HL-60 (cell line): ENCODE results near the gene TRIO.

Source experiments
- DNase-seq, 2 experiments: peaks; one replicate each; pipeline ENCODE4 v3.0.0-alpha.2; 2010 to 2020; ENCODE audit warnings: low read depth in 1 of 2, low spot score in 1 of 2
- H3K27ac ChIP-seq: fragments of 250-450 bp; sonication (Bioruptor Pico); replicated peaks from 2 replicates; pipeline ENCODE4 v1.5.1; 2020; ENCODE audit warnings: mild to moderate bottlenecking, moderate library complexity
- H3K27me3 ChIP-seq: fragments of 250-450 bp; sonication (Bioruptor Pico); 2 replicates; pipeline ENCODE4 v1.5.1; 2021; ENCODE audit warnings: mild to moderate bottlenecking, moderate library complexity; ENCODE audit not compliant: insufficient read depth, poor library complexity, severe bottlenecking
- H3K4me3 ChIP-seq: replicated peaks from 2 replicates; pipeline ENCODE4 v1.5.1; 2011; ENCODE audit warnings: mild to moderate bottlenecking, control low read depth, low read length; ENCODE audit not compliant: insufficient read depth
- CTCF ChIP-seq: IDR thresholded peaks from one replicate; pipeline ENCODE4 v1.5.1; 2011; ENCODE audit warnings: low read length, control low read depth, inconsistent platforms; ENCODE audit not compliant: insufficient read depth
- GABPA ChIP-seq: IDR thresholded peaks from 2 replicates; pipeline ENCODE4 v1.6.1; 2012; ENCODE audit warnings: low read depth
- POLR2AphosphoS5 ChIP-seq: IDR thresholded peaks from 2 replicates; pipeline ENCODE4 v1.6.1; 2012; ENCODE audit warnings: low read depth
- REST ChIP-seq: IDR thresholded peaks from 2 replicates; pipeline ENCODE4 v1.6.1; 2012; ENCODE audit warnings: low read depth; ENCODE audit not compliant: insufficient replicate concordance
- SPI1 ChIP-seq: IDR thresholded peaks from 2 replicates; pipeline ENCODE4 v1.6.1; 2012; ENCODE audit warnings: low read depth, mild to moderate bottlenecking, borderline replicate concordance

TRIO gene

GRCh38 chr5:14416621-14417275, 273.6 kb downstream of the TRIO start:
- H3K27me3 ChIP-seq = no peaks in the 10 kb centered on the region
- no peak for DNase-seq
- TF ChIP-seq GABPA (no peak), POLR2AphosphoS5 (no peak), CTCF (no peak), SPI1 (no peak), REST (no peak)
- H3K4me3 ChIP-seq = no peak overlapping the region
- no peak overlapping the region for H3K27ac ChIP-seq

GRCh38 chr5:14417276-14417730, 274.2 kb downstream of the TRIO start:
- no peak overlapping the region for H3K27ac ChIP-seq
- no peak for DNase-seq

GRCh38 chr5:14417792-14418765, 274.9 kb downstream of the TRIO start:
- no peaks in the 10 kb centered on the region for H3K27me3 ChIP-seq
- TF ChIP-seq GABPA = no peak
- TF ChIP-seq SPI1 = no peak
- TF ChIP-seq CTCF = no peak
- TF ChIP-seq REST = no peak
- no peak for TF ChIP-seq POLR2AphosphoS5
- no peak overlapping the region for H3K4me3 ChIP-seq
- H3K27ac ChIP-seq = no peak overlapping the region
- DNase-seq = no peak

More at GRCh38 chr5:14417276-14417730, 274.2 kb downstream of the TRIO start:
- Histone ChIP-seq H3K27me3 (no peaks in the 10 kb centered on the region), H3K4me3 (no peak overlapping the region)
- TF ChIP-seq SPI1 = no peak

- Histone ChIP-seq H3K27me3 (no peaks in the 10 kb centered on the region), H3K4me3 (no peak overlapping the region), H3K27ac (no peak overlapping the region)
- no peak for TF ChIP-seq POLR2AphosphoS5
- DNase-seq = no peak
Observed at GRCh38 chr5:14419686-14420085, 276.5 kb downstream of the TRIO start.
